H1 (cell line): ENCODE measurements around the gene TERB2. TPM values are rescaled to one million over a fixed set of nuclear protein-coding genes. Genes with fewer than 3 reads are reported as not detected.

ENCODE experiments used
- CTCF ChIA-PET: fragments of 300-600 bp; sonication (Branson Sonifier 250); formaldehyde crosslinking; loops from one replicate; lab custom pipeline; 2021; ENCODE audit not compliant: partially characterized antibody; lab: Charles Lee
- POLR2A ChIA-PET: fragments of 300-600 bp; sonication (Branson Sonifier 250); formaldehyde crosslinking; loops from one replicate; lab custom pipeline; 2021; ENCODE audit warnings: inconsistent platforms; ENCODE audit not compliant: partially characterized antibody; lab: Charles Lee
- DNase-seq, 2 experiments: peaks; one replicate each; pipeline versions ENCODE4 v3.0.0 to v3.0.0-alpha.2; 2010 to 2022; ENCODE audit warnings: low spot score in 2 of 2, low read depth in 1 of 2, mixed read lengths in 1 of 2
- FAIRE-seq: peaks from 2 replicates; lab custom pipeline; 2011; peaks lifted over from hg19 to GRCh38; lab: Jason Lieb, UNC
- H2AFZ ChIP-seq: 2 replicates; pipeline ENCODE4 v1.8.1; 2012; ENCODE audit warnings: low read length, inconsistent platforms
- H2AK5ac ChIP-seq: 2 replicates; pipeline ENCODE4 v1.6.1; 2013; ENCODE audit warnings: low read depth, low read length
- H2BK120ac ChIP-seq: replicated peaks from 2 replicates; pipeline ENCODE3; 2013; ENCODE audit warnings: low read depth, low read length, inconsistent platforms
- H2BK12ac ChIP-seq: 2 replicates; pipeline ENCODE4 v1.6.1; 2013; ENCODE audit warnings: low read depth, low read length
- H2BK15ac ChIP-seq: 2 replicates; pipeline ENCODE4 v1.6.1; 2013; ENCODE audit warnings: low read length
- H2BK20ac ChIP-seq: 2 replicates; pipeline ENCODE4 v1.6.1; 2013; ENCODE audit warnings: low read length
- H2BK5ac ChIP-seq: 2 replicates; pipeline ENCODE4 v1.6.1; 2013; ENCODE audit warnings: low read depth, low read length
- H3K14ac ChIP-seq: 2 replicates; pipeline ENCODE4 v1.6.1; 2013; ENCODE audit warnings: inconsistent platforms; ENCODE audit not compliant: insufficient read length
- H3K18ac ChIP-seq: 2 replicates; pipeline ENCODE4 v1.6.1; 2013; ENCODE audit warnings: low read length; ENCODE audit errors: extremely low read depth
- H3K23ac ChIP-seq: 2 replicates; pipeline ENCODE4 v1.6.1; 2013; ENCODE audit warnings: inconsistent platforms; ENCODE audit not compliant: insufficient read length
- H3K23me2 ChIP-seq: 2 replicates; pipeline ENCODE4 v1.6.1; 2013; ENCODE audit warnings: low read depth, low read length
- H3K27ac ChIP-seq: 2 replicates; pipeline ENCODE4 v1.6.1; 2011; ENCODE audit warnings: low read depth, low read length, inconsistent platforms
- H3K27me3 ChIP-seq, 4 experiments: replicated peaks in 1 of 4; 1 replicate in 1 of 4; 2 replicates in 3 of 4; pipeline versions ENCODE4 v1.6.1 to v1.8.1; 2011 to 2013; ENCODE audit warnings: low read length in 3 of 4, mild to moderate bottlenecking in 3 of 4, inconsistent platforms in 2 of 4, mixed read lengths in 2 of 4, moderate library complexity in 1 of 4; ENCODE audit not compliant: control insufficient read depth in 3 of 4, insufficient read depth in 3 of 4; ENCODE audit errors: extremely low read depth in 1 of 4
- H3K36me3 ChIP-seq, 4 experiments: 2 replicates each; pipeline versions ENCODE4 v1.6.1 to v1.8.1; 2011 to 2013; ENCODE audit warnings: mild to moderate bottlenecking in 4 of 4, low read length in 3 of 4, moderate library complexity in 2 of 4, control low read depth in 1 of 4, inconsistent platforms in 1 of 4; ENCODE audit not compliant: insufficient read depth in 4 of 4, control insufficient read depth in 2 of 4
- H3K4ac ChIP-seq: replicated peaks from 2 replicates; pipeline ENCODE3; 2013; ENCODE audit warnings: low read length, low read depth, mixed read lengths, inconsistent platforms; ENCODE audit not compliant: insufficient read length
- H3K4me1 ChIP-seq, 4 experiments: replicated peaks in 1 of 4; 1 replicate in 1 of 4; 2 replicates in 3 of 4; pipeline versions ENCODE4 v1.6.1 to v1.8.1; 2011 to 2013; ENCODE audit warnings: low read length in 3 of 4, inconsistent platforms in 2 of 4, mixed read lengths in 1 of 4; ENCODE audit not compliant: insufficient read depth in 4 of 4, control insufficient read depth in 3 of 4
- H3K4me2 ChIP-seq, 2 experiments: 2 replicates each; pipeline versions ENCODE4 v1.6.1 to v1.8.1; 2011 to 2013; ENCODE audit warnings: low read depth in 2 of 2, low read length in 2 of 2, control low read depth in 1 of 2, inconsistent platforms in 1 of 2, mild to moderate bottlenecking in 1 of 2; ENCODE audit not compliant: insufficient read depth in 1 of 2
- H3K4me3 ChIP-seq, 4 experiments: fragments of 200-600, 300-600 bp in 1 of 4; sonication (generic), shearing (Covaris generic), sonication (Bioruptor Twin) in 1 of 4; 2 replicates each; pipeline versions ENCODE4 v1.5.1 to v1.8.1; 2011 to 2016; ENCODE audit warnings: low read length in 4 of 4, low read depth in 3 of 4, control low read depth in 2 of 4, inconsistent platforms in 2 of 4, mild to moderate bottlenecking in 2 of 4, mixed read lengths in 1 of 4, moderate library complexity in 1 of 4; ENCODE audit not compliant: insufficient read depth in 2 of 4; ENCODE audit errors: extremely low read depth in 1 of 4
- H3K56ac ChIP-seq: replicated peaks from 2 replicates; pipeline ENCODE3; 2013; ENCODE audit warnings: low read depth, mild to moderate bottlenecking, mixed read lengths, low read length, inconsistent platforms; ENCODE audit not compliant: insufficient read length
- H3K79me1 ChIP-seq: 2 replicates; pipeline ENCODE4 v1.6.1; 2013; ENCODE audit warnings: low read depth, low read length, control low read depth
- H3K79me2 ChIP-seq, 2 experiments: 2 replicates each; pipeline versions ENCODE4 v1.6.1 to v1.8.1; 2012 to 2013; ENCODE audit warnings: low read length in 2 of 2, mild to moderate bottlenecking in 2 of 2, inconsistent platforms in 1 of 2; ENCODE audit not compliant: insufficient read depth in 2 of 2, control insufficient read depth in 1 of 2
- H3K9ac ChIP-seq, 4 experiments: replicated peaks in 1 of 4; 1 replicate in 1 of 4; 2 replicates in 3 of 4; pipeline versions ENCODE4 v1.6.1 to v1.8.1; 2011 to 2013; ENCODE audit warnings: low read depth in 3 of 4, low read length in 3 of 4, control low read depth in 2 of 4, mild to moderate bottlenecking in 2 of 4, moderate library complexity in 2 of 4, inconsistent platforms in 1 of 4; ENCODE audit errors: extremely low read depth in 1 of 4
- H3K9me3 ChIP-seq, 2 experiments: 2 replicates each; pipeline versions ENCODE4 v1.6.1 to v1.8.1; 2012 to 2013; ENCODE audit warnings: mild to moderate bottlenecking in 2 of 2, moderate library complexity in 2 of 2, control low read depth in 1 of 2, inconsistent platforms in 1 of 2, low read depth in 1 of 2, low read length in 1 of 2, mixed read lengths in 1 of 2; ENCODE audit not compliant: insufficient read depth in 2 of 2
- H4K20me1 ChIP-seq, 2 experiments: replicated peaks in 1 of 2; 2 replicates each; pipeline versions ENCODE3 to v1.8.1; 2011 to 2013; ENCODE audit warnings: inconsistent platforms in 2 of 2, low read length in 2 of 2, mild to moderate bottlenecking in 1 of 2; ENCODE audit not compliant: insufficient read depth in 2 of 2, control insufficient read depth in 1 of 2
- H4K5ac ChIP-seq: 2 replicates; pipeline ENCODE4 v1.6.1; 2013; ENCODE audit warnings: low read length, low read depth, mixed read lengths, inconsistent platforms; ENCODE audit not compliant: insufficient read length
- H4K8ac ChIP-seq: 2 replicates; pipeline ENCODE4 v1.8.0; 2013; ENCODE audit warnings: mild to moderate bottlenecking, moderate library complexity, low read length, inconsistent platforms; ENCODE audit not compliant: insufficient read depth; ENCODE audit errors: extremely low read depth
- H4K91ac ChIP-seq: replicated peaks from 2 replicates; pipeline ENCODE3; 2013; ENCODE audit warnings: low read length, mixed read lengths, inconsistent platforms; ENCODE audit not compliant: insufficient read length
- CHD7 ChIP-seq: fragments of 300-600 bp; sonication (generic); IDR thresholded peaks from 2 replicates; pipeline ENCODE4 v1.7.1; 2012; ENCODE audit warnings: low read length, moderate library complexity, mild to moderate bottlenecking, inconsistent platforms; ENCODE audit not compliant: insufficient replicate concordance
- WGBS, 2 experiments: shearing (Covaris generic) in 1 of 2; methylation state at CpG; one replicate each; pipeline versions ENCODE4 v1.1.6 to v1.1.7; 2013 to 2015; ENCODE audit warnings: low lambda C conversion rate in 2 of 2, mixed read lengths in 2 of 2, inconsistent platforms in 1 of 2, low coverage in 1 of 2, missing lambda C conversion rate in 1 of 2; ENCODE audit not compliant: insufficient replicate concordance in 2 of 2, insufficient coverage in 1 of 2, insufficient read length in 1 of 2; ENCODE audit errors: extremely low coverage in 1 of 2, missing lambda C conversion rate in 1 of 2; 5-methylcytosine and 5-hydroxymethylcytosine counted together
- polyA plus RNA-seq, 7 experiments: library from polyadenylated mRNA; depleted of rRNA in 3 of 7; stranded (reverse) in 5 of 7; unstranded in 2 of 7; fragments of >200 nt in 5 of 7; fragments of 200-250 nt in 2 of 7; gene quantifications; 1 replicate in 5 of 7; 2 replicates in 1 of 7; 4 replicates in 1 of 7; pipeline versions ENCODE4 v1.2.1 to v1.2.3, GENCODE V29; 2011 to 2013; ENCODE audit warnings: missing spikeins in 2 of 7, mixed read lengths in 2 of 7
- total RNA-seq: library from RNA; stranded (reverse); fragmentation: NEBNext Ultra II Directional; extraction: Animal tissue kit (Norgen Biotek cat#: 25700); gene quantifications from 2 replicates; pipeline ENCODE4 v1.2.1, GENCODE V29; 2021

TERB2 gene
- total and polyA plus RNA-seq, 2 of the 8 experiments (the other 6 are each of a cell fraction or from before 2014, with no cell fraction given), result not detected

- Histone ChIP-seq H3K79me1 (no peaks in the 10 kb centered on the region), H3K23me2 (no peaks in the 10 kb centered on the region), H3K4me1 (no peaks in the 10 kb centered on the region), H2BK5ac (no peak overlapping the region), H4K8ac (no peak overlapping the region), H4K91ac (no peak overlapping the region), H3K18ac (no peak overlapping the region), H3K14ac (no peak overlapping the region), H4K20me1 (no peaks in the 10 kb centered on the region), H3K4me3 (no peak overlapping the region), H3K36me3 (no peaks in the 10 kb centered on the region), H3K9ac (no peak overlapping the region), H2BK12ac (no peak overlapping the region), H3K23ac (no peak overlapping the region), H2BK120ac (no peak overlapping the region), H2AK5ac (no peak overlapping the region), H3K4me2 (no peak overlapping the region), H3K27ac (no peak overlapping the region), H2BK20ac (no peak overlapping the region), H2BK15ac (no peak overlapping the region), H2AFZ (no peak overlapping the region), H3K9me3 (no peaks in the 10 kb centered on the region), H3K56ac (no peak overlapping the region), H3K27me3 (no peaks in the 10 kb centered on the region), H3K79me2 (no peaks in the 10 kb centered on the region), H4K5ac (no peak overlapping the region), H3K4ac (no peak overlapping the region)
- CTCF ChIA-PET, result no interaction called here
- POLR2A ChIA-PET, result no interaction called here
- FAIRE-seq (no peak), DNase-seq (no peak)
- 93% methylated on average over 2 of the region's 2 CpGs; no CpG with 5 or more reads in 1 of the 2 experiments for WGBS, 2 experiments
- TF ChIP-seq CHD7, result no peak
Observed at GRCh38 chr15:44999105-44999504, 42.6 kb downstream of the TERB2 start.
